Bronchial epithelial cell (primary cell): ENCODE measurements around the gene HOXA4. TPM values are rescaled to one million over a fixed set of nuclear protein-coding genes. Genes with fewer than 3 reads are reported as not detected.

Source experiments
- DNase-seq: peaks from one replicate; pipeline ENCODE4 v3.0.0-alpha.2; 2010; ENCODE audit warnings: low read depth
- FAIRE-seq: peaks from 2 replicates; lab custom pipeline; 2011; peaks lifted over from hg19 to GRCh38; lab: Jason Lieb, UNC
- H3K27me3 ChIP-seq: 2 replicates; pipeline ENCODE4 v1.5.1; 2011; ENCODE audit warnings: low read length; ENCODE audit not compliant: control insufficient read depth, insufficient read depth
- H3K36me3 ChIP-seq: 2 replicates; pipeline ENCODE4 v1.5.1; 2011; ENCODE audit warnings: low read length; ENCODE audit not compliant: control insufficient read depth, insufficient read depth
- H3K4me3 ChIP-seq: 2 replicates; pipeline ENCODE4 v1.5.1; 2011; ENCODE audit warnings: mild to moderate bottlenecking, low read depth, low read length, control low read depth
- total RNA-seq: library from RNA; depleted of rRNA; stranded (reverse); fragments of >200 nt; gene quantifications from 2 replicates; pipeline ENCODE4 v1.2.1, GENCODE V29; 2014
- TF ChIP-seq, protein P1 (sequence below): IDR thresholded peaks from 2 replicates; pipeline ENCODE4 v1.5.1; 2011; ENCODE audit warnings: mild to moderate bottlenecking, moderate library complexity, low read length, control low read depth, inconsistent platforms; ENCODE audit not compliant: insufficient read depth, severe bottlenecking

The HOXA4 gene
- total RNA-seq, 1 donor from 2014 or later = not detected

DNA sequence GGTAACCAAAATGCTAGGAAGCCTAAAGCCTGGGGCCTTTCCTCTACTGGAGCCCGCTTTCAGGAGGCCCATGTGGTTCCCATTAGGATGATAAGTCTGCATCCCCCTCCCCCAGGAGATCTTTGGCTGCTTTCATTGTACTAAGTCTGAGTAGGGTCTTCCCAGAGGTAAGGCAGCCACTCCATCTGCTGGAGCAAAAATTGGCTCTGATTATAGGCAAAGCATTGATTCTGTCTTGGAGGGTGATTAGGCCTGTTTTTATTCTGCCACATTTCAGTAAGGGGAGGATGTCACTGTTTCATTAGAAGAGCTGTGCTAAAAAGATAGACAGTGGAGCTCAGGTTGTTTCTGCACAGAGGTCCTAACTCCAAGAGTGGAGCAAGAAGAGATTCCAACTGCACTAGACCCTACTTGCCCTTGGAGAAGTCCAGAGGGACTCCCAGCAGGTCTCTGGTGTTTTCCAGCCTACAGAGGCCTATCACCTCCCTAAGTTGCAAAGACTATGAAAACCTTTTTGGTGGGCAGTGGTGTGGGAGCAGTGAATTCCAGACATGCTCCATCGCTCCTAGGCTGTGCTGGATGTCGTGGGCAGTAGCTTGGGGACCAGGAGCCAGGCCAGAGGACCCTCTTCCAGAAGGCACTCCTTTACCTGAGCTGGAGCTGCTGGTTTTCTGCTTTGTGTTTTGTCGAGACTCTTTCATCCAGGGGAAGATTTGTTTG lies 20.9 kb downstream of the HOXA4 start:
- FAIRE-seq = no peak
- H3K4me3 ChIP-seq = no peak overlapping the region
- TF ChIP-seq, protein P1, sequence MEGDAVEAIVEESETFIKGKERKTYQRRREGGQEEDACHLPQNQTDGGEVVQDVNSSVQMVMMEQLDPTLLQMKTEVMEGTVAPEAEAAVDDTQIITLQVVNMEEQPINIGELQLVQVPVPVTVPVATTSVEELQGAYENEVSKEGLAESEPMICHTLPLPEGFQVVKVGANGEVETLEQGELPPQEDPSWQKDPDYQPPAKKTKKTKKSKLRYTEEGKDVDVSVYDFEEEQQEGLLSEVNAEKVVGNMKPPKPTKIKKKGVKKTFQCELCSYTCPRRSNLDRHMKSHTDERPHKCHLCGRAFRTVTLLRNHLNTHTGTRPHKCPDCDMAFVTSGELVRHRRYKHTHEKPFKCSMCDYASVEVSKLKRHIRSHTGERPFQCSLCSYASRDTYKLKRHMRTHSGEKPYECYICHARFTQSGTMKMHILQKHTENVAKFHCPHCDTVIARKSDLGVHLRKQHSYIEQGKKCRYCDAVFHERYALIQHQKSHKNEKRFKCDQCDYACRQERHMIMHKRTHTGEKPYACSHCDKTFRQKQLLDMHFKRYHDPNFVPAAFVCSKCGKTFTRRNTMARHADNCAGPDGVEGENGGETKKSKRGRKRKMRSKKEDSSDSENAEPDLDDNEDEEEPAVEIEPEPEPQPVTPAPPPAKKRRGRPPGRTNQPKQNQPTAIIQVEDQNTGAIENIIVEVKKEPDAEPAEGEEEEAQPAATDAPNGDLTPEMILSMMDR = no peak
- peaks cover 72% of the 10 kb centered on the region for H3K27me3 ChIP-seq
- DNase-seq = no peak
- no peaks in the 10 kb centered on the region for H3K36me3 ChIP-seq

DNA sequence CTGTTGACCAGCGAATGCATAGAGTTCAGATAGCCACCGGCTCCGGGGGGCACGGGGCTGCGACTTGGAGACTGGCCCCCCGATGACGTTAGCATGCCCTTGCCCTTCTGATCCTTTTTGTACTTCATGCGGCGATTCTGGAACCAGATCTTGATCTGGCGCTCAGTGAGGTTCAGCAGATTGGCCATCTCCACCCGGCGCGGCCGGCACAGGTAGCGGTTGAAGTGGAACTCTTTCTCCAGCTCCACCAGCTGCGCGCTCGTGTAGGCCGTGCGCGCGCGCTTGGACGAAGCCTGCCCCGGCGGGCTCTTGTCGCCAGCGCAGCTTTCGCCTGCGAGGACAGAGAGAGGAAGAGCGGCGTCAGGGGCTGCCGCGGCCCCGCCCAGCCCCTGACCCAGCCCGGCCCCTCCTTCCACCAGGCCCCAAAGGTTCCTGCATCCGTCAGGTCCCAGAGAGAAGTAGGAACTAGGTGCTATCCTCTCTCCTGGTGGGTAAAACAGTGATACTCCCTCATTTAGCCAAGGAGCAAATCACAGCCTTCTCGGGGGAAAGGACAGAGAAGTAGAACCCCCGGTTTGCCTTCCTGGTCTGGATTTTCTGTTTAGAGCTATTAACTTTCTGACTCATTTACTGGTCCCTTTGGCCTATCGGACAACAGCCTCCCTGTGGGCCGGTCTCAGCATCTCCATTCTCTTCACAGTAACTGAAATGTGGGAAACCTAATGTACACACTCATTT lies 22.0 kb downstream of the HOXA4 start:
- no peaks in the 10 kb centered on the region for H3K36me3 ChIP-seq
- no peak for DNase-seq

DNA sequence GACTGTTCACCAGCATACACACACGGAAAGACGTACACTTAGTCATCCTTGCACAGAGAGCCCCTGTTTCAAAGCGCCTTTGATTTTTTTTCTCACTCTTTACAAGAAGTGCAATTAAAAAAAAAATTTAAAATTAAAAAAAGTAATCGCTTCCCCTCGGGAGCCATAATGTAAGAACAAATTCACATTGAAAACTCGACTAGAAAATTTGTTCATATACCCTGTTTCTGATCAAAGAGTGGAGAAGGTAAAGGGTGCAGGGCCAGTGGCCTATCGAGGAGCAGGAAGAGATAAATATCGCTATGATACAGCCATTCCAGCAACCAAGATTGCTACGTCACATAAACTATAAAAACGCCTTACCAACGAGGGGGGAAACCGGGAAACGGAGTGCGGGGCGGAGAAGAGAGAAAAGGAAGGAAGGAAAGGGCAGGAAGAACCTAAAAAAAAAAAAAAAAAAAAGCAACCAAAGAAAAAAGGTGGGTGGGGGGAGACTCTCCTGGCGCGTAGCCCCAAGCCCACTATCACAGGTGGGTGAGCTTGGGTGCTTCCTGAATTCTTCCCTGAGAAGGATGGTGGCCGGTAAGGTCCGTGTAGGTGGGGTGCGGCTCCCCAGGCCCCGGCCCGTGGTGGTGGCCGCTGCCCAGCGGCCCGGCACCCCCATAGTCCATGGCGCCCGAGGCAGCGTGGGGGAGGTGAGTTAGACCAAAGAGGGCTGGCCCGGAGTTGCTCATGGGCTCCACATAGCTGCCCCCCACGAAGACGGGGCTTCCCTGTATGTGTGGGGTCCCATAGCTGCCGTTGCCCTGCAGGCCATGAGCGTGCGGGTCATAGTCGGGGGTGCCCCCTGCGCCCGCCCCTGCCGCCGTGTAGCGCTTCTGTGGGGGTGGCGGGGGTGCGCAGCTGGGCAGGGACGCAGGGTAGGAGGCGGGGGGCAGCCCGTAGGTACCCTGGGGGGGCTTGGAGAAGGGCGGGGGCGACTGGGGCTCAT lies 22.9 kb downstream of the HOXA4 start:
- FAIRE-seq (no peak), DNase-seq (no peak)
- TF ChIP-seq, protein P1 = no peak
- Histone ChIP-seq H3K4me3 (no peak overlapping the region), H3K27me3 (peaks cover 74% of the 10 kb centered on the region), H3K36me3 (no peaks in the 10 kb centered on the region)

More for the DNA sequence above, 22.0 kb downstream of the HOXA4 start:
- Histone ChIP-seq H3K4me3 (no peak overlapping the region), H3K27me3 (peaks cover 74% of the 10 kb centered on the region)
- FAIRE-seq = no peak
- TF ChIP-seq, protein P1 = no peak

DNA sequence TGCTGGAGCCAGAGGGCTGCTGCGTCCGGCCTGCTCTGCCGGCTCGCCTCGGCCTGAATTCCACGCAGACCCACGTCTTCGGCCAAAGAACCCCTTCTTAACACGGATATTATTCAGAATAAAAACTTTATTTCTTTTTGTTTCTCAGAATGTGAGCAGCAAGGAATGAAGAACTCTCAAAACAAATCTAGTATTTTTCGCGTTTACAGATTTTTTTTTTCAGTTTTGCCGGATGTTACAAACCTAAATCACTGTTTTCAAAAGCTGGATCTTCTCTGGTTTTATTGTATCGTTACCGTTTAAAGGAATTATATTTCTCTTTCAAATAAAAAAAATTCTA lies 23.7 kb downstream of the HOXA4 start:
- Histone ChIP-seq H3K27me3 (peaks cover 76% of the 10 kb centered on the region), H3K36me3 (no peaks in the 10 kb centered on the region), H3K4me3 (no peak overlapping the region)
- DNase-seq (no peak), FAIRE-seq (no peak)
- TF ChIP-seq, protein P1 = no peak

DNA sequence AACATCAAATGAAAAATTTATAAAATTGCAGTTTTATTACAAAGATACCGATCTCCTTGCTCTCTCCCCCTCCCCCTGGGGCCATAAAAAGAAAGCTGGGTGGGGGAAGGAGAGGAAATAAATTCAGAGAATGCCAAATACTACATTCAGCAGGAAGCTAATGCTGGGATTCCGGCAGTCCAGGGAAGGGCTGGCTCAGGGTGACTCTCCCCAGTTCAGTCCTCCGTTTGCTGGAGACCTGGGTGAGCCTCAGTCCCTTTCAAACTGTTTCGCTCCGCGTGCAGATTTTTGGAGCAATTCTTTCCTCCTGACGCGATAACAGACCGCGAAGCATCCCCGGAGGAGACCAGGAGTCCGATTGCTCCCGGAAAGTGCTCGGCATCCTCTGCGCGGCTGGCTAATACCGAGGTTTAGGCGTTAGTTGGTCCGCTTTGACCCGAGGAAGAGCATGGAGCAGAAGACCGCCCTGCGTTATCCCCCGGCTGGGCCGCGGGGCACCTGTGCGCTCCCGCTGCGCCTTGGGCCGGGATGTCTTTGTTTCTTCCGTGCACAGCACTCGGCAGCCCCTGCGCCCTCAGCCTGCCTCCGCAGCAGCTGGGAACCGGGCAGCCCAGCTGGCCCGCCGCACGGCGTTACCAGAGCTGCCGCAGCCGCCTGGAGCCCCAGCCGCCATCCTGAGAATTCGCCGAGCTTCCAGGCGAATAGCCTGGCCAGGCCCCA lies 24.2 kb downstream of the HOXA4 start:
- no peak for DNase-seq
- FAIRE-seq = no peak
- H3K36me3 ChIP-seq = no peaks in the 10 kb centered on the region
- TF ChIP-seq, protein P1 = no peak
- H3K27me3 ChIP-seq = peaks cover 75% of the 10 kb centered on the region
- no peak overlapping the region for H3K4me3 ChIP-seq
